ENCODE data around the gene SLC51B. TPM values are rescaled to one million over a fixed set of nuclear protein-coding genes. Genes with fewer than 3 reads are reported as not detected.
"Not testable (repeated sequence)": the region's sequence is repeated elsewhere in the genome, so short reads cannot be mapped to it uniquely, and the experiment has no call there.

The SLC51B gene
- total RNA-seq (2014; rRNA removed; shearing (Covaris generic)) = 0.36 TPM in 1 of 2 replicates, not detected in the other

- DNase-seq = peak; percentile 77 to 89
- H3K27ac ChIP-seq = no peak within 1 kb of the TSS
- H3K27me3 ChIP-seq = no peaks in the 10 kb centered on the region
- peaks cover 13% of the 10 kb centered on the region for H3K4me1 ChIP-seq
- no peaks in the 10 kb centered on the region for H3K9me3 ChIP-seq (replicated peaks)
- no peaks in the 10 kb centered on the region for H3K36me3 ChIP-seq
- H3K4me3 ChIP-seq = no peak within 1 kb of the TSS
Measured at GRCh38 chr15:65044724-65045481, at the start of gene SLC51B. SLC51B (plus strand) TSS chr15:65045387; CDS start chr15:65050005, 4,618 bp downstream.

GRCh38 chr15:64997066-64997465 is 48.1 kb upstream of the SLC51B start:
- no peak for DNase-seq
- Histone ChIP-seq H3K27me3 (no peaks in the 10 kb centered on the region), H3K36me3 (no peaks in the 10 kb centered on the region), H3K4me1 (peaks cover 3% of the 10 kb centered on the region; the same call in 1 of the 2 replicates), H3K4me3 (no peak overlapping the region), H3K27ac (no peak overlapping the region), H3K9me3 (replicated peaks) (no peaks in the 10 kb centered on the region)

GRCh38 chr15:64997745-64998375 is 47.3 kb upstream of the SLC51B start:
- DNase-seq = no peak
- Histone ChIP-seq H3K27ac (no peak overlapping the region), H3K4me1 (no peaks in the 10 kb centered on the region)

GRCh38 chr15:65004993-65005392 is 40.2 kb upstream of the SLC51B start:
- Histone ChIP-seq H3K9me3 (replicated peaks) (no peaks in the 10 kb centered on the region; the same call in 1 of the 2 replicates), H3K4me3 (no peak overlapping the region), H3K4me1 (no peaks in the 10 kb centered on the region), H3K36me3 (peaks cover 16% of the 10 kb centered on the region), H3K27ac (no peak overlapping the region), H3K27me3 (no peaks in the 10 kb centered on the region)
- no peak for DNase-seq

More at GRCh38 chr15:64997745-64998375, 47.3 kb upstream of the SLC51B start:
- Histone ChIP-seq H3K9me3 (replicated peaks) (no peaks in the 10 kb centered on the region), H3K27me3 (no peaks in the 10 kb centered on the region), H3K4me3 (no peak overlapping the region), H3K36me3 (peaks cover 4% of the 10 kb centered on the region; the same call in 1 of the 2 replicates)

GRCh38 chr15:65006876-65007275 is 38.3 kb upstream of the SLC51B start:
- H3K27ac ChIP-seq = no peak overlapping the region
- peaks cover 19% of the 10 kb centered on the region for H3K36me3 ChIP-seq
- H3K27me3 ChIP-seq = no peaks in the 10 kb centered on the region
- no peaks in the 10 kb centered on the region for H3K4me1 ChIP-seq
- no peak overlapping the region for H3K4me3 ChIP-seq
- H3K9me3 ChIP-seq (replicated peaks) = no peaks in the 10 kb centered on the region; the same call in 1 of the 2 replicates
- DNase-seq = no peak

- Histone ChIP-seq H3K36me3 (peaks cover 23% of the 10 kb centered on the region), H3K27me3 (no peaks in the 10 kb centered on the region), H3K9me3 (replicated peaks) (peaks cover 3% of the 10 kb centered on the region; the same call in 1 of the 2 replicates), H3K4me3 (no peak overlapping the region), H3K27ac (no peak overlapping the region), H3K4me1 (no peaks in the 10 kb centered on the region)
- DNase-seq = no peak
Measured at GRCh38 chr15:65008983-65009382, 36.2 kb upstream of the SLC51B start.

- H3K36me3 ChIP-seq = peaks cover 38% of the 10 kb centered on the region
- H3K27ac ChIP-seq; DNase-seq; H3K9me3 ChIP-seq (replicated peaks); H3K4me3 ChIP-seq; H3K27me3 ChIP-seq; H3K4me1 ChIP-seq: not testable (repeated sequence)
Measured at GRCh38 chr15:65011198-65011597, 34.0 kb upstream of the SLC51B start.

GRCh38 chr15:65020419-65020818 is 24.8 kb upstream of the SLC51B start:
- no peak for DNase-seq
- no peak overlapping the region for H3K27ac ChIP-seq
- no peak overlapping the region for H3K4me3 ChIP-seq
- H3K9me3 ChIP-seq (replicated peaks) = no peaks in the 10 kb centered on the region
- H3K4me1 ChIP-seq = no peaks in the 10 kb centered on the region
- peaks cover 25% of the 10 kb centered on the region for H3K36me3 ChIP-seq
- H3K27me3 ChIP-seq = no peaks in the 10 kb centered on the region

GRCh38 chr15:65021488-65021887 is 23.7 kb upstream of the SLC51B start:
- H3K36me3 ChIP-seq = peaks cover 21% of the 10 kb centered on the region
- no peaks in the 10 kb centered on the region for H3K9me3 ChIP-seq (replicated peaks)
- no peaks in the 10 kb centered on the region for H3K4me1 ChIP-seq
- no peak overlapping the region for H3K27ac ChIP-seq
- no peak for DNase-seq
- no peak overlapping the region for H3K4me3 ChIP-seq
- no peaks in the 10 kb centered on the region for H3K27me3 ChIP-seq

GRCh38 chr15:65026756-65027155 is 18.4 kb upstream of the SLC51B start:
- no peaks in the 10 kb centered on the region for H3K27me3 ChIP-seq
- no peaks in the 10 kb centered on the region for H3K9me3 ChIP-seq (replicated peaks)
- H3K4me3 ChIP-seq = no peak overlapping the region
- H3K4me1 ChIP-seq = peaks cover 7% of the 10 kb centered on the region; the same call in 1 of the 2 replicates
- H3K27ac ChIP-seq = no peak overlapping the region
- peaks cover 7% of the 10 kb centered on the region for H3K36me3 ChIP-seq
- DNase-seq = no peak

- Histone ChIP-seq H3K27me3 (no peaks in the 10 kb centered on the region), H3K4me3 (no peak overlapping the region)
- no peak for DNase-seq
Measured at GRCh38 chr15:65027593-65027992, 17.6 kb upstream of the SLC51B start.

GRCh38 chr15:65028338-65028737 is 16.8 kb upstream of the SLC51B start:
- H3K27me3 ChIP-seq = no peaks in the 10 kb centered on the region
- H3K4me1 ChIP-seq = peaks cover 7% of the 10 kb centered on the region; the same call in 1 of the 2 replicates
- peak overlapping the region; percentile 95 for H3K4me3 ChIP-seq
- no peak for DNase-seq
- no peak overlapping the region for H3K27ac ChIP-seq
- H3K36me3 ChIP-seq = peaks cover 7% of the 10 kb centered on the region
- H3K9me3 ChIP-seq (replicated peaks) = no peaks in the 10 kb centered on the region

More at GRCh38 chr15:65027593-65027992, 17.6 kb upstream of the SLC51B start:
- Histone ChIP-seq H3K27ac (no peak overlapping the region), H3K9me3 (replicated peaks) (no peaks in the 10 kb centered on the region), H3K4me1 (peaks cover 7% of the 10 kb centered on the region; the same call in 1 of the 2 replicates), H3K36me3 (peaks cover 7% of the 10 kb centered on the region)

- peak within 1 kb of the TSS; percentile 95 for H3K4me3 ChIP-seq
- H3K27ac ChIP-seq = peak within 1 kb of the TSS; percentile 67
- no peaks in the 10 kb centered on the region for H3K9me3 ChIP-seq (replicated peaks)
- no peaks in the 10 kb centered on the region for H3K27me3 ChIP-seq
- H3K4me1 ChIP-seq = peaks cover 10% of the 10 kb centered on the region; the same call in 1 of the 2 replicates
- peaks cover 7% of the 10 kb centered on the region for H3K36me3 ChIP-seq
- DNase-seq = peak; percentile 91
Measured at GRCh38 chr15:65028921-65029735, 16.1 kb upstream of the SLC51B start, which contains the start of gene MTFMT. MTFMT (minus strand) TSS chr15:65029639; CDS start chr15:65029613, 26 bp downstream.

GRCh38 chr15:65029736-65030208 is 15.4 kb upstream of the SLC51B start:
- H3K9me3 ChIP-seq (replicated peaks) = no peaks in the 10 kb centered on the region
- peak overlapping the region; percentile 95 for H3K4me3 ChIP-seq
- no peaks in the 10 kb centered on the region for H3K27me3 ChIP-seq
- no peak for DNase-seq
- peaks cover 7% of the 10 kb centered on the region for H3K36me3 ChIP-seq
- H3K27ac ChIP-seq = no peak overlapping the region; the same call in 1 of the 2 replicates
- H3K4me1 ChIP-seq = peaks cover 11% of the 10 kb centered on the region; the same call in 1 of the 2 replicates

Measured in SJCRH30 (cell line).